GM21515 (cell line): ENCODE data around the gene MTIF3.
"Not testable (repeated sequence)": the region's sequence is repeated elsewhere in the genome, so short reads cannot be mapped to it uniquely, and the experiment has no call there.

Experiments used
- ATAC-seq: cut with Tn5 transposase; IDR thresholded peaks from one replicate; pipeline ENCODE4 v1.9.1; 2021; ENCODE audit not compliant: unreplicated experiment

MTIF3 gene

DNA sequence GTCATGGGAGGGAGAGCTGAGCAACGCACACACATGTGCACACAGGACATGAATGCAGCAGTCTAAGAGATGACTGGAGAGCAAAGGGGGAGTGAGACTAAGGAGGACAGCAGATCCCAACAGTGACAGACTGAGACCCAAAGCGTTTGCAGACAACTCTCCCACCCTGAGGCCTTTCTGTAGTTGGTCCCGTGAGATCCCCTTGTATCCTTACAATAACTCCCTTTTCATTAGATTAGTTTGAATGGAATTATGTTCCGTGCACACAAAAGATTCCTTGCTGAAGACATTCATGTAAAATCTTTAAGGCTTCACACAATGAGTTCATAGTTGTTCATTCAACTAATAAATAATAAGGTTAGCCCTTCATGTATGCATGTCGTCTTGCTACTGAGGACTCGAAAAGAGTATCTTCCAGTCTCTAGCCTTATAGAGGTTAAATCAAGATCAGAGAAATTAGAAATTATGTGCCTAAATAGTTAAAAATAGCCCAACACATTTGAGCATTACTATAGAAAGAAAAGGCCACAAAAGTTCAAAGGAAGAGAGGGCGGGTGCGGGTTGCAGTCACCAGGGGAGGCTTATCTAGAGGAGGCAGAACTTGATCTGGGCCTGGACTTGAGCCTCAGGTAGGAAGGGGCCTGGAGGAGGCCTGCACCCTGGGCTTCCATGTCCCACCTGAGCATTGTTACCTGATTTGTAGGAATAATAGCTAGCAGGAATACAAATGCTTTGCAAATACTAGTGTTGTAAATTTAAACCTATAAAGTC, 29.1 kb downstream of the MTIF3 start:
- ATAC-seq = no peak

DNA sequence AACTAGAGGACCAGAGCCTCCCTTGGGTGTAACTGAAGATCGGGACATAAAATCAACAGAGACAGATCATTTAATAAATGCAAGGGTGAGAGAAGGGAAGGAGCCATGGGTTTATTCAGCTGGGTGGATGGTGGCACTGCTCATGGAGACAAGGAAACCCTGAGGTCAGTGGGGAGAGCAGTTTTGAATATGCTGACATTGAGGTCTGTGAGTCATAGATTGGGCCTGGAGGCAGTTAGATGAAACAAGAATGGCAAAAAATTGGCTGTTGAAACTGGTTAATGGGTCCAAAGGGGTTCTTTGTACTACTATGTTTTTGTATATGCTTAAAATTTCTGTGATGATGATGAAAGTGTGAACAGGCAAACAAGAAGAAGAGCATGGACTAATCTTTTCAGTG, 31.0 kb downstream of the MTIF3 start:
- no peak for ATAC-seq

DNA sequence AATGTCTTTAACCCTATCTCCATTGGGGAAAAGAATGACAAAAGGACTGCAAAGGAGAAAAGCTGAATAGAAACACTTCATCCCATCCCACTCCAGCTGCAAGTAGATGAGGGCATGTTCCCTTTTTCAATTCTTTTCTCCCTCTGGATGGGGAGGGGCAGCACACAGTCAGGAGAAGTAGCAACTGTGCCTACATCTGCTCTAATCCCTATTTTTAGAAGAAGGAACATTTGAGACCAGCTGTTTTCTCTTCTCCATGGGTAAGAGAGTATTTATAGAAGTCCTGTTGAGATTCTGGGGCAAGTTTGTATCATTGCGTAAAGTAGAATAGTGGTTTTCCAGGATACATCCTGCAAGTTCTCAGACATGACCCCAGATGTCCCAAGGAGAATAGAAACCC, 35.2 kb downstream of the MTIF3 start:
- ATAC-seq = no peak

DNA sequence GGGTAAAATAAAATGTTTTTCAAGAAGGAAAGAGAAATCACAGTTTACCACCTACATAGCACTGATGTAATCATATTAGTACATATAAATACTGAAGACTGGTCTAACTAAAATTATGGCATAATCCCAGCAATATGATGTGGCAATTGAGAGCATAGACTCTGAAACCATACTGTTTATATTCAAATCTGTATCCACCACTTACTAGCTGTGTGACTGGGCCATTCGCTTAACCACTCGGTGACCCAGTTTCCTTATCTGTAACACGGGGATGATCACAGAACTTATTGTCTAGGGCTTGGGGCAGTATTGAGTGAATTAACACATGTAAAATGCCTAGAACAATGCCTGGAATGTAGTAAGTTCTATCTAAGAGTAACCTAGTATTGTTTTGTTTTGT, 39.0 kb downstream of the MTIF3 start:
- no peak for ATAC-seq

DNA sequence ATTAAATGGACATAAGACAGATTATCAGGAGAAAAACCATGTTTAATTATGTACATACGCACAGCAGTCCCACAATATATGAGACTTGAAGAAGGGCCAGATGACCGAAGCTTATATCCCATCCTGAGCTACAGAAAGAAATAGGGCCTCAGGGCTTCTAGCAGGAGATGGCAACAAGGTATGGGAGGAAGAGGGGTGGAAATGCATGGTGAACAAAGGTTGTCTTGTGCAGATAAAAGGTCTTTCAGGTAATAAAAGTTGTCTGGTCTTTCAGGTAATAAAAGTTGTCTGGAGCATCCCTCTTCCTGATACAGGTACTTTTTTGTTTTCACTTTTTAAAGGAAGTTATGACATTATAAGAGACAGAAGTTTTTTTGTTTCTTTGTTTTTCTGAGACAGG, 41.4 kb downstream of the MTIF3 start:
- no peak for ATAC-seq

DNA sequence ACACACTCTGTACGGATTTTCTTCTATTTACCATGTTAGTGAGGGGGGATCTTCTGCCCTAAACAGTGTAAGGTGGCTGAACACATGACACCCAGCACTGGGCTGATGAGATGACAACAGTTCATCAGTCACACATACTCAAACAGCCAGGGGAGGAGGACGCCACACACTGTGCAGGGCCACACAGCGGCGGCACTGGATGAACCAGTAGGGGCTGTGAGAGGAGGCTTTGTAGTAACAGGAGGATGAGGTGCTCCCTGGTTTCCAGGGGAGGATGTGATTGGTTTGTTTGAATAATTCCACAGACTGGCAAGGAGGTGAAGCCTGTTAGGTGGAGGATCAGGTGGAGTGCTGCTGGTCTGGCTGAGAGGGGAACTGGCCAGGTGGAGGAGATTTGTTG, 42.3 kb downstream of the MTIF3 start:
- ATAC-seq = no peak

DNA sequence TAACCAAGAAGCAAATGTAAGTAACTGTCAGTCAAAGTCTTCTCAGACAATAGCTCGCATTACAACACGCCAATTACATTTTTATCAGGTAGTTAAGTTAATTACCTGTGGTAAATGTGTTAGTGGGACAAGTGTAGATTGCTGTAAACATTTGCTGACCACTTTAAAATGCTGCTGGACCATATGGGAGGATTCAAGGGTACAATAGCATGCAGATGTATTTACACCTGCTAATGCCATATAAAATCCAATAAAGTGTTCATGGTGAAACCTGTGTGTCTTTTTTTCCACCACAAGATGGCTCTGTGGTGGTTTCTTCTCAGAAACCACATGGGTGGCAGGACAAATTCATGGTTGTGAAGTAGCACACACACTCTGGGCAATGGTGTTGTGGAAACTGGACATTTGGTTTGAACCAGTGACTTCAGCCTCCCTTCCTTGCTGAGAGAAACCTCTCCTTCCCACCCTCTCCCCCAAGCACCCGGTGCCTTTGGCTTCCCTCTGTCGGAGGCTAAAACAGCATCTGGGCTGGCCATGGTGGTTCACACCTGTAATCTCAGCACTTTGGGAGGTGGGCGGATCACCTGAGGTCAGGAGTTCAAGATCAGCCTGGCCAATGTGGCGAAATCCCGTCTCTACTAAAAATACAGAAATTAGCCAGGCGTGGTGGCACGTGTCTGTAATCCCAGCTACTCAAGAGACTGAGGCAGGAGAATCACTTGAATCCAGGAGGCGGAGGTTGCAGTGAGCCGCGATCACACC, 44.0 kb downstream of the MTIF3 start:
- no peak for ATAC-seq

DNA sequence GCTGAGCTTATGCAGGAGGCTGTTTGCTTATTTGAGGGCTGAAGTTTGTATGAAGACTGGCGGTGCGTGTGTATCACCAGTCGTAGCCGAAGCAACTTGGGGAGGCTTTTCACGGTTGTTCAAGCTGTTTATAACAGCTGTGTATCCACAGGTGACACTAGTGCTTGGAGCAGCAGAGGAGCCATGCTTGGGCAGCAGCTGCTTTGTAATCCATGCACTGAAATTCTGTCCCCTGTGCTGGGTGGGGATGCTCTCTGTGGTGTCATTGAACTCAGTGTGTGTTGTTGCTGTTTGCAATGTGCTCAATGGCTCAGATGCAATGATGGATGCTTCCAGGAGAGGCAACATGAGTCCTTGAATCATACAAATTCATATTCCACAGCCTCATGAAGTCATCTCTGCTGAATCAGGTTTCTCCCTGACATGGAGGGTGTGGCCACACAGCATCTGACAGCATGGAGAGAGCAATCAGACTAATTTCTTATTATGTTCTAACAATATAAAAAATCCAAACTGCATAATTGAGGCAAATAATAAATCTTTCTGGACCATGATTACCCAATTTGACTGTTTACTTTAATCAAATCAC, 44.7 kb downstream of the MTIF3 start:
- ATAC-seq = no peak

DNA sequence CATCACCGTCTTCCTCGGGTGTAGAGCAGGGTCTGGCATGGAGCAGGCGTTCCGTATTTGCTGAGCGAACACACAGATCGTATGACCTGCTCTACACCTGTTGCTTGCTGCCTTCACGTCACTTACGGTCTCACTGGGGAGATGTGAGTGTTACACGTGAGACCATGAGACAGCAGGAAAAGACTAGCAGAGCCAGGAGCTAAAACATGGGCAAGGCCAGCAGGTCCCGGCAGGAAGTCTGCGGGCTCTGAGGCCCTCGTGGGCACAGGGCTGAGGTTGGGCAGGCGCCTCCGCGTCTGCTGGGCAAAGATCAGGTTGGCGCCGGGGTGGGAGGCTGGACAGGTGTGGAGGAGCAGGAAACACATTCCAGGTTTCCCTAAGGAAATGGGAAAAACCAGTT, 45.7 kb downstream of the MTIF3 start:
- ATAC-seq = no peak

DNA sequence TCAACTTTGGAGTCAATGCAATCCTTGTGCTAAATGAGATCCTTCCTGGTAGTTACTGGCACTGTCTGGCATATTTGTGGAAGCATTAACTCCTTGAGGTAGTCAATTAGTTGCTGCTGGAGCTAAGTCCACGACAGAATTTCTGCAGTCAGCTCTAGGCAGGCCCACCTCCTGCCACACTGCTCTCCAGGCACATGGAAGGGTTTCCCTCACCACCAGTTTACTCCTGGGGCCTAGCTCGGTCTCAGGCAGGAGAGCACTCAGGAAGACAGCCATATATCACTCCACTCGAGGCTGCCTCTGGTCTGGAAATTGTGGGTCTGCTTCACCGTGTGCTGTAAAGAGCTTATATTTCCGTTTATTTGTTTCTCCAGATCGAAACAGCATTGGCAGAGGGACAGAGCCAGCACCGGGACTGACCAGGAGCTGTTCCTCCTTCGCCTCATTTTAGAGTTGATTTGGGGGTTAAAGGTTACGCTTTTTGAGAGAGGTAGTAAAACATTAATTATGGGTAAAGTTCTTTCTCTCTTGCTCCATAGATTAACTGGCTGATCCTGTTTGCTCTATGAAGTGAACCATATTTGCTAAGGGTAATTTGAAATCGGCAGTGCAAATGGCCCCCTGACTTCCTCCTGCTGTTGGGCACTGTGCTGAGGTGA, 46.5 kb downstream of the MTIF3 start:
- no peak for ATAC-seq

DNA sequence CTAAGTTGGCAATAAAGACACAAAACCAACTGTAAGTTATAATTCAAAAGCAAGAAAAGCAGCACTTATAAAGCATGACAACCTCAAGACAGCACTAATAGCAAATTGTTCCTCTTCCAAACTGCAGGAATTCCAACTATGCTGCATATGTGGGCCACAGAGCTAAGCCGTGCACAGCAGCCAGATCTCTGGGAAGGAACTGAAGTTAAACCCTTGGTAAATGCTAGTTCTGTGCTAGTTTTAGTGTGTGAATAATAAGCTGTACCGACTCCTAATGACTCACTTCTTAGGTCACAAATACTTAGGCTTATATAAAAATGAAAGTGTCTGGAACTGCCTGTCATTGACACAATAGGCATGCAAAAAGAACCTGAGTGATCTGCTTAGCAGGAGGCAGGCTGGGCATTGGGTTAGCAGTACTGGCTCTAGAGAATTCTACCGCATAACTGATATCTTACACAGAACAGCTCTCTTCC, 47.1 kb downstream of the MTIF3 start:
- ATAC-seq = no peak

DNA sequence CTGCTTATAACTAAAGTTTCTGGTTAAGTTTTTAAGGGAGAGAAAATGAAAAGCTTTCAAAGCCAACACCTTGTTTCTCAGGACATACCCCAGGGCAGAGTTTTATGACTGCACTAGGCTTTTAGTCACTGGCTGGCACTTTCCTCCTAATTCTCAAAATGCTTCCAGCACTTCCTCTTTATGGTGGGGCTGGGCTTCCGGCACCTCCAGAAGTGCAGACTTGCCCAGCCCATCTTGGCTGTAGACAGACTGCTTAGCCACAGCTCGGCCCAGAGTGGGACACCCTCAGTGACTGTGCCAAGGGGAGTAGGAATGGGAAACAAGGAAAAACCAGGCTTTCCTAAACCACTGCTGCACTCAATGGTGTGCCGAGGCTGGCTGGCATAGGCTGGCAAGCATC, 49.2 kb downstream of the MTIF3 start:
- ATAC-seq = no peak

DNA sequence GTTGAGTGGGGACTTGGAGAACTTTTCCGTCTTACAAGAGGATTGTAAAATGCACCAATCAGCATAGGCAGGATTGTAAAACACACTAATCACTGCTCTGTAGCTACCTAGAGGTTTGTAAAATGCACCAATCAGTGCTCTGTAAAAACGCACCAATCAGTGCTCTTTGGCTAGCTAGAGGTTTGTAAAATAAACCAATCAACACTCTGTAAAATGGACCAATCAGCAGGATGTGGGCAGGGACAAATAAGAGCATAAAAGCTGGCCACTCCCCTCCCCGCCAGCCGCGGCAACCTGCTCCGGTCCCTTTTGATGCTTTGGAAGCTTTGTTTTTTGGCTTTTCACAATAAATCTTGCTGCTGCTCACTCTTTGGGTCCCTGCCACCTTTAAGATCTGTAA, 50.0 kb downstream of the MTIF3 start:
- not testable (repeated sequence) for ATAC-seq

DNA sequence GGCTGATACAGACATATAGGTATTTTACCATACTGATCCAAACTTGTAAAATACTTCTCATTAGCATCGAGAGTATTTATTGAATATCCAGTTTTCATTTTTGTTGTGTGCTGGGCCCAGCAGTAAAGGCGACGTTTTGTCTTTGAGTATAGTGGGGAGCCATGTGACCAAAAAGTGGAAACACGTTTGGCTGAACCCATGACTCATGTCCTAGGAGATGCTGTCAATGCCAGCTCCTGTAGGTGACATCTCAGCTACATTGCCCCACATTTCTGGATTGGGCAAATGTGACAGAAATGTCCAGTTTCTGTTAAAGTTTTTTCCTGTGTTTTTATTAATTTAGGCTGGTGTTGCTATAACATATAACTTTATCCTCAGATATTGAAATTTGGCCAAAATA, 52.0 kb downstream of the MTIF3 start:
- no peak for ATAC-seq

DNA sequence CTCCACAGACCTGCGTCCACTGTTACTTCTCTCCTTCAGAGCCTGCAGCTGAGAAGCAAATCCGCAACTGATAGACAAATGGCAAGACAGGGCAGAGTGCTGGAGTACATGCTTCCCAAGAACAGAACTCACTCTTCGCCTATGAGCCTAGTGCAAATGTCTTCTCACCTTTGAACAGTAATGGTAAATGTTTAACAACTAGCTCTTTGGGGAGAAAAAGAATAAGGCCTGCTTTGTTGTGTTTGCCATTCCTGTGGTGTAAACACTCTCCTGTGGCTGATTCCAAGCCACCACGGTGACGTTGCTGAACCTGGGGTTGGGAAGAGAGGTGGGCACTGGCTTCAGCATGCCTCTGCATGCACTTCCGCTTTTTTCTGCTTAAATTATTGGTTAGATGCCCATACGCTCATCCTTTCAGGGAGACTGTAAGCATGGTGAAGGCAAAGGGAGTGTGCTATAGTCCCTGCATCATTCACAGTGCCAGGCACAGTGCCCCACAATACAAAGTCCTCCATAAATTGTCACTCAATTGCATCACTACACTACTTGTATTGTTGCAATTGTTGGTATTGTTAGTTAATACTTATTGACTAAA, 54.0 kb downstream of the MTIF3 start:
- ATAC-seq = no peak

DNA sequence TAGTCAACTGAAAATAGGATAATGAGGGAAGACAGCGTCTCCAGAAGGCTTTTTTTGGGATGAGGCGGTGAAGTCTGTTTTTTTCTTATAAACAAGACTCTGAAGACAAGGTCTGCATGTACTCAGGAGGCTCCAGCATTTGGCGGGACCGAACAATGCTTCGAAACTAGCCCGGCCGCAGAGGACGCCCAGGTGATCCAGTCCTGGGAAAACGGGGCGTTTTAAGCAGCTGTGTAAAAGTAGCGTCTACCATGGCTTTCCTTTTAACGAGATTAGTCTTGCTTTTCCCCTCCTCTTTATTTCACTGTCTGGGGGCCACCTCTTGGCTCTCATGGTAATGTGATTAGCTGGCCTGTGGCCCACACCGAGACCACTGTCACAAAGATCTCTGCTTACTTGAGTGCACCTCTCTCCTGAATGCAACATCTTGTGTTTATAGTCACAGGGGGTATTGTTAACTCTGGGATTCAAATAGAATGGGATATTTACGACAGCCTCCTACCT, 55.3 kb downstream of the MTIF3 start:
- ATAC-seq = no peak

DNA sequence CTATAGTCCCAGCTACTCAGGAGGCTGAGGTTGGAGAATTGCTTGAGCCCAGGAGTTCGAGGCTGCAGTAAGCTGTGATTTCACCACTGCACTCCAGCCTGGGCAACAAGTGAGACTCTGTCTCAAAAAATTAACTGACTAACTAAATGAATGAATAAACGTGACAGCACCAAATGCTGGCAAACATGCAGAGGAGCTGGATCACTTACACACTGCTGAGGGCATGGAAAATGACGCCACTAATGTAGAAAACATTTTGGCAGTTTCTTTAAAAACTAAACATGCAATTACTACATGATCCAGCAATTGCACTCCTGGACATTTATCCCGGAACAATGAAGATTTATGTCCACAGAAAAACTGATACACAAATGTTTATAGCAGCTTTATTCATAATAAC, 57.3 kb downstream of the MTIF3 start:
- ATAC-seq = no peak

DNA sequence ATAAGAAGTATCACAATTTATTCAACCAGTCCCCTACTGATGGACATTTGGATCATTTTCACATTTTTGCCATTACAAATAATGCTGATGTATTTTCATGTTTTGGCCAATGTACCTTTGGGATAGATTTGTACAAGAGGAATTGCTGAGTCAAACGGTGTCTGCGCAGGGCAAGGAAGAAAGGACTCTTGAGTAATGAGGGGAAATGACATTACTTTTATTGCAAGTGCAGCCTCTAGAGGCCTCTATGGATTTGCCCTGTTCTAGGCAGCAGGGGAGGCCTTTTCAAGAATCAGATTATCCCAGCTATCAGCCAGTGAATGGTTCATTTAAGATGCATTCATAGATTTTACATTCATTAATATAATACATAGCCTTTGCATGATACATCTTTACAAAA, 58.9 kb downstream of the MTIF3 start:
- no peak for ATAC-seq

DNA sequence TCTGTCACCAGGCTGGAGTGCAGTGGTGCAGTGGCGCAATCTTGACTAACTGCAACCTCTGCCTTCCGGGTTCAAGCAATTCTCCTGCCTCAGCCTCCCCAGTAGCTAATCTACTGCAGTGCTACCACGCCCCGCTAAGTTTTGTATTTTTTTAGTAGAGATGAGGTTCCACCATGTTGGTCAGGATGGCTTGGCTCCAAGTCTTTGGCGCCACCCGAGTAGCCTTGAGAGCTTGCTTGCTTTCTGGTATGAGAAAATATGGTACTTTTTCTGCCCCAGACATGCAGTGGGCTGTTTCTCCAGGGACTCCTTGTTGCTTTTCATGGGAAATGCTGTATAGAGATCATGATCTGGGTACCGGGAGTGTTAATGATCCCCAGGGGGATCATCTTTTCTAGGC, 60.5 kb downstream of the MTIF3 start:
- no peak for ATAC-seq

DNA sequence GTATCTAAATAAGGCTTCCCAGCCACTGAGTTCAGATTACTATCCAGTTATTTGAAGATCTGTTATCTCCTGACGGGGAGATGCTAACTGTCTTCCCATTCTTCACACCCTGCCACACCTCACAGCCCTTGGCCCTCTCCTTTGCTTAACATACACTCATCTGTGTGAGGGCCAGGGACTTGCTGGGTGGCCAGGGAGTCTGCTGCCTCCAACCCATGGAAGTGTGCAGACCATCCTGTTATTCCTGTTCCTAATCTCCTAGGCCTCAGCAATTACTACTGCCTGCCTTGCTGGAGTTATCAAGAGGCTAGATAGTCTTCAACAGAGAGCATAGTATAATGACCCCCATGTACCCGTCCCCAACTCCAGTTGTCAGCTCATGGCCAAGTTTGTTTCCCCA, 62.1 kb downstream of the MTIF3 start:
- no peak for ATAC-seq
